Activated CD4-positive, alpha-beta T cell treated with anti-CD3 and anti-CD28 coated beads, Interleukin-2, Interleukin-6, amounts not matched to agents 100 ng/mL and 50 ng/mL, durations not matched to agents 16 hours and 8 hours (primary cell): Measurements from ENCODE around the gene ADD3.
"Not testable (repeated sequence)": the region's sequence is repeated elsewhere in the genome, so short reads cannot be mapped to it uniquely, and the experiment has no call there.

Source experiments
- DNase-seq: peaks from one replicate; pipeline ENCODE4 v3.0.0-alpha.2; 2020

Gene ADD3

GRCh38 chr10:109978481-109978880 lies 29.3 kb upstream of the ADD3 start:
- DNase-seq: peak; percentile 69

- no peak for DNase-seq
These were observed 28.6 kb upstream of the ADD3 start for GRCh38 chr10:109979215-109979614.

GRCh38 chr10:109981650-109982049 lies 26.1 kb upstream of the ADD3 start:
- DNase-seq: no peak

- DNase-seq: no peak
These were observed 25.7 kb upstream of the ADD3 start for GRCh38 chr10:109982123-109982522.

GRCh38 chr10:109982812-109983211 lies 25.0 kb upstream of the ADD3 start:
- DNase-seq: no peak

GRCh38 chr10:109984013-109984412 lies 23.8 kb upstream of the ADD3 start:
- no peak for DNase-seq

GRCh38 chr10:109985768-109986167 lies 22.0 kb upstream of the ADD3 start:
- DNase-seq: not testable (repeated sequence)

GRCh38 chr10:109987452-109988211 lies 20.2 kb upstream of the ADD3 start:
- no peak for DNase-seq

- DNase-seq: no peak
These were observed 19.6 kb upstream of the ADD3 start for GRCh38 chr10:109988212-109988596.

- no peak for DNase-seq
These were observed 16.4 kb upstream of the ADD3 start for GRCh38 chr10:109991266-109991855.

- no peak for DNase-seq
These were observed 15.3 kb upstream of the ADD3 start for GRCh38 chr10:109992485-109992884.

- DNase-seq: no peak
These were observed 14.0 kb upstream of the ADD3 start for GRCh38 chr10:109993551-109994330.

- DNase-seq: no peak
These were observed 12.8 kb upstream of the ADD3 start for GRCh38 chr10:109994711-109995577.

- DNase-seq: no peak
These were observed 12.2 kb upstream of the ADD3 start for GRCh38 chr10:109995595-109995994.

GRCh38 chr10:109996225-109996624 lies 11.6 kb upstream of the ADD3 start:
- no peak for DNase-seq

- no peak for DNase-seq
These were observed 11.0 kb upstream of the ADD3 start for GRCh38 chr10:109996766-109997171.

- DNase-seq: no peak
These were observed 10.6 kb upstream of the ADD3 start for GRCh38 chr10:109997233-109997632.

GRCh38 chr10:109998513-109998912 lies 9.3 kb upstream of the ADD3 start:
- no peak for DNase-seq

GRCh38 chr10:110002801-110003523 lies 4.8 kb upstream of the ADD3 start:
- DNase-seq: no peak

- no peak for DNase-seq
These were observed 4.3 kb upstream of the ADD3 start for GRCh38 chr10:110003524-110003885.

GRCh38 chr10:110005719-110006118 lies 2.1 kb upstream of the ADD3 start:
- DNase-seq: no peak
